HepG2 (cell line): Measurements from ENCODE around the gene DSCAM. TPM values are rescaled to one million over a fixed set of nuclear protein-coding genes. Genes with fewer than 3 reads are reported as not detected.

Experiments used
- ATAC-seq: fragments of 200-7000 bp; cut with Tn5 transposase; 3 replicates; pipeline ENCODE4 v1.9.1; 2020; ENCODE audit warnings: mild to moderate bottlenecking, moderate library complexity
- BruUV-seq: library from RNA; stranded (reverse); fragments of 400-500 nt; replicated peaks from 2 replicates; lab custom pipeline; 2021; lab: Mats Ljungman, UMichigan
- CTCF ChIA-PET: fragments of 300-600 bp; formaldehyde crosslinking; extraction: SDS; loops from one replicate; lab custom pipeline; 2021; ENCODE audit warnings: low total read pairs, inconsistent platforms, low intra/inter-chr PET ratio; lab: Yijun Ruan, JAX
- POLR2A ChIA-PET: fragments of 350-600 bp; sonication (Branson Sonifier 250); formaldehyde crosslinking; loops from one replicate; lab custom pipeline; 2020; ENCODE audit warnings: antibody characterized with exemption, inconsistent platforms; lab: Yijun Ruan, JAX
- DNase-seq: peaks from one replicate; pipeline ENCODE4 v3.0.0-alpha.2; 2015; ENCODE audit warnings: low spot score
- FAIRE-seq: peaks from 3 replicates; lab custom pipeline; 2011; peaks lifted over from hg19 to GRCh38; lab: Jason Lieb, UNC
- H2AFZ ChIP-seq: one replicate; pipeline ENCODE4 v1.6.1; 2011; ENCODE audit warnings: low read length, inconsistent platforms
- H3K27ac ChIP-seq: fragments of 300-600 bp; 3 replicates; pipeline ENCODE4 v1.8.0; 2011; ENCODE audit warnings: mixed run types, mild to moderate bottlenecking, mixed read lengths, low read length, inconsistent platforms; ENCODE audit not compliant: insufficient read depth; ENCODE audit errors: extremely low read length
- H3K27me3 ChIP-seq, 2 experiments: fragments of 200-600 bp in 1 of 2; 2 replicates in 1 of 2; 3 replicates in 1 of 2; pipeline versions ENCODE4 v1.6.0 to v1.8.0; 2011; ENCODE audit warnings: low read length in 2 of 2, mild to moderate bottlenecking in 2 of 2, moderate library complexity in 2 of 2, inconsistent platforms in 1 of 2; ENCODE audit not compliant: insufficient read depth in 2 of 2, control insufficient read depth in 1 of 2
- H3K36me3 ChIP-seq, 2 experiments: fragments of 200-600 bp in 1 of 2; replicated peaks in 1 of 2; 2 replicates in 1 of 2; 3 replicates in 1 of 2; pipeline versions ENCODE4 v1.5.1 to v1.8.0; 2011; ENCODE audit warnings: low read length in 2 of 2, inconsistent platforms in 1 of 2; ENCODE audit not compliant: insufficient read depth in 2 of 2, control insufficient read depth in 1 of 2
- H3K4me1 ChIP-seq: 2 replicates; pipeline ENCODE4 v1.5.1; 2012; ENCODE audit warnings: low read length, inconsistent platforms; ENCODE audit not compliant: insufficient read depth
- H3K4me2 ChIP-seq: 2 replicates; pipeline ENCODE4 v1.6.0; 2011; ENCODE audit warnings: low read depth, low read length, inconsistent platforms
- H3K4me3 ChIP-seq, 3 experiments: fragments of 200-600 bp in 1 of 3; sonication (generic), shearing (Covaris generic) in 1 of 3; replicated peaks in 1 of 3; 2 replicates each; pipeline ENCODE4 v1.5.1; 2011 to 2016; ENCODE audit warnings: low read length in 3 of 3, inconsistent platforms in 2 of 3, low read depth in 2 of 3, mild to moderate bottlenecking in 2 of 3, control low read depth in 1 of 3, mixed read lengths in 1 of 3; ENCODE audit not compliant: insufficient read depth in 1 of 3
- H3K79me2 ChIP-seq: one replicate; pipeline ENCODE4 v1.6.1; 2011; ENCODE audit warnings: low read length, inconsistent platforms; ENCODE audit not compliant: insufficient read depth
- H3K9ac ChIP-seq: 2 replicates; pipeline ENCODE4 v1.6.0; 2011; ENCODE audit warnings: mild to moderate bottlenecking, low read depth, low read length, inconsistent platforms; ENCODE audit not compliant: insufficient read depth
- H3K9me3 ChIP-seq: 2 replicates; pipeline ENCODE4 v1.5.1; 2012; ENCODE audit warnings: mild to moderate bottlenecking, low read length
- H4K20me1 ChIP-seq: 2 replicates; pipeline ENCODE4 v1.6.0; 2011; ENCODE audit warnings: inconsistent platforms, mild to moderate bottlenecking, low read length, moderate library complexity; ENCODE audit not compliant: insufficient read depth
- GZF1 ChIP-seq: sonication (generic); formaldehyde crosslinking; IDR thresholded peaks from 2 replicates; pipeline ENCODE4 v1.5.1; 2020; ENCODE audit warnings: mild to moderate bottlenecking, missing genetic modification reagents
- MIER2 ChIP-seq: IDR thresholded peaks from 2 replicates; pipeline ENCODE4 v1.6.1; 2016; ENCODE audit warnings: missing biosample characterization, missing genetic modification reagents
- NFE2L2 ChIP-seq: fragments of 150-350 bp; IDR thresholded peaks from 2 replicates; pipeline ENCODE4 v1.6.1; 2014; ENCODE audit warnings: low read length
- POLR2AphosphoS2 ChIP-seq: IDR thresholded peaks from 2 replicates; pipeline ENCODE4 v1.6.1; 2011; ENCODE audit warnings: low read depth, low read length, improper control_type of control experiment
- SOX6 ChIP-seq, 2 experiments: fragments of 450-650 bp in 1 of 2; sonication (generic) in 1 of 2; formaldehyde crosslinking in 1 of 2; IDR thresholded peaks; 2 replicates each; pipeline versions ENCODE4 v1.4.0 to v1.6.1; 2017 to 2020; ENCODE audit warnings: antibody characterized with exemption in 1 of 2, mild to moderate bottlenecking in 1 of 2, missing genetic modification reagents in 1 of 2
- SSRP1 ChIP-seq: IDR thresholded peaks from 2 replicates; pipeline ENCODE4 v1.6.1; 2016; ENCODE audit warnings: control low read depth
- TGIF2 ChIP-seq: IDR thresholded peaks from 2 replicates; pipeline ENCODE4 v1.6.1; 2016; ENCODE audit warnings: control low read depth, missing compliant biosample characterization
- ZNF570 ChIP-seq: sonication (generic); formaldehyde crosslinking; IDR thresholded peaks from 2 replicates; pipeline ENCODE4 v1.4.0; 2020; ENCODE audit warnings: mild to moderate bottlenecking, missing genetic modification reagents, borderline replicate concordance
- ZNF619 ChIP-seq: sonication (generic); formaldehyde crosslinking; IDR thresholded peaks from 2 replicates; pipeline ENCODE4 v1.4.0; 2020; ENCODE audit warnings: mild to moderate bottlenecking, missing genetic modification reagents
- ZNF660 ChIP-seq: sonication (generic); formaldehyde crosslinking; IDR thresholded peaks from 2 replicates; pipeline ENCODE4 v1.5.1; 2020; ENCODE audit warnings: mild to moderate bottlenecking, low read depth, missing genetic modification reagents, borderline replicate concordance
- in situ Hi-C: cut with HindIII; loops from 2 replicates; pipeline ENCODE4 v1.10.0; 2017; ENCODE audit warnings: low pct_unique_long_range_greater_than_20kb; ENCODE audit not compliant: extremely low pct_ligation_motif_present
- intact Hi-C: fragments of 100-400 bp; cut with micrococcal nuclease; formaldehyde crosslinking; loops from one replicate; pipeline ENCODE4 v1.10.0; 2022; ENCODE audit not compliant: unreplicated experiment
- polyA plus RNA-seq, 8 experiments: library from polyadenylated mRNA; depleted of rRNA in 3 of 8; stranded (reverse) in 7 of 8; unstranded in 1 of 8; fragments of >200 nt; fragmentation: Illumina TruSeq in 4 of 8; extraction: Trizol in 4 of 8; gene quantifications; 2 replicates each; pipeline versions ENCODE4 v1.2.1 to v1.2.3, GENCODE V29; 2011 to 2016; ENCODE audit warnings: low read depth in 4 of 8, missing spikeins in 1 of 8, mixed read lengths in 1 of 8; ENCODE audit not compliant: insufficient read depth in 1 of 8
- total RNA-seq, 5 experiments: library from RNA; depleted of rRNA; stranded (reverse); fragments of >200 nt; fragmentation: Illumina TruSeq; extraction: Trizol; gene quantifications; 2 replicates each; pipeline ENCODE4 v1.2.3, GENCODE V29; 2016; ENCODE audit warnings: low read depth in 1 of 5
- TF ChIP-seq, protein P1 (sequence below): sonication (generic); formaldehyde crosslinking; IDR thresholded peaks from 2 replicates; pipeline ENCODE4 v1.5.0; 2020; ENCODE audit warnings: mild to moderate bottlenecking, missing genetic modification reagents
- TF ChIP-seq, protein P2 (sequence below): sonication (generic); formaldehyde crosslinking; IDR thresholded peaks from 2 replicates; pipeline ENCODE4 v1.5.0; 2020; ENCODE audit warnings: missing genetic modification reagents
- TF ChIP-seq, protein P3 (sequence below): sonication (generic); formaldehyde crosslinking; IDR thresholded peaks from 2 replicates; pipeline ENCODE4 v1.9.0; 2021; ENCODE audit warnings: missing genetic modification reagents, borderline replicate concordance
- TF ChIP-seq, protein P4 (sequence below): sonication (generic); formaldehyde crosslinking; IDR thresholded peaks from 2 replicates; pipeline ENCODE4 v1.8.1; 2023; ENCODE audit warnings: mild to moderate bottlenecking, inconsistent platforms, moderate library complexity, missing genetic modification reagents, borderline replicate concordance

Gene DSCAM
- total and polyA plus RNA-seq, 2 of the 13 experiments (the other 11 are each of a cell fraction or from before 2014, with no cell fraction given) = not detected

DNA sequence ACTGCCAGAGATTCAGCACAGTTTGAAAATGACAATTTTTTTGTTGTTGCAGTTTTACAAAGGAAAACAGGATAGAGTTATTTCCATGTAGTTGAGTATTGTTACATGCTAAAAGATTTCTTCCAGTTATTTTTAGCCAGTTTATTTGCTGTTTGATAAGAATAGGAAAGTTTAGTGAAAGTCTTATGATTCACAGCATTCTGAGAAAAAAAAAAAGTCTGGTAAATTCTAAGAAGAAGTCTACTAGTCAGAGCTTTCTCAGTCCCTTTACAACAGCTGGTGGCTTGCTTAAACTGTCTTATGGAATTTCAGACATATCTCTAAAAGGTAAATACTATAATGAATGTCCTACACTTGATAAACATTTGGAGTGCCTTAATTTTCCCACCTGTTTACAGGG lies 341.7 kb downstream of the DSCAM start:
- no peak overlapping the region for H3K4me3 ChIP-seq
- ChIA-PET POLR2A (no interaction called here), CTCF (no interaction called here)
- intact Hi-C loops (no loop called here), in situ Hi-C loops (no loop called here)
- H3K9ac ChIP-seq = no peak overlapping the region
- no peak for ATAC-seq
- H3K9me3 ChIP-seq = peaks cover 71% of the 10 kb centered on the region
- H3K27ac ChIP-seq = no peak overlapping the region
- H3K4me1 ChIP-seq = no peaks in the 10 kb centered on the region
- H3K4me2 ChIP-seq = no peak overlapping the region
- H3K27me3 ChIP-seq = no peaks in the 10 kb centered on the region
- no TSS peak for BruUV-seq
- DNase-seq = no peak
- FAIRE-seq = no peak
- H4K20me1 ChIP-seq = no peaks in the 10 kb centered on the region
- H3K36me3 ChIP-seq = no peaks in the 10 kb centered on the region
- TF ChIP-seq GZF1 (CRISPR knock-in tag) (no peak), SSRP1 (CRISPR knock-in tag) (no peak), NFE2L2 (no peak), ZNF660 (CRISPR knock-in tag) (no peak), TGIF2 (CRISPR knock-in tag) (no peak), SOX6 (IDR thresholded peaks at IDR 0.05) (no peak), SOX6 (CRISPR knock-in tag; IDR thresholded peaks at IDR 0.05) (no peak), ZNF619 (CRISPR knock-in tag) (no peak), ZNF570 (no peak), POLR2AphosphoS2 (no peak), MIER2 (CRISPR knock-in tag) (no peak)
- TF ChIP-seq, protein P1, sequence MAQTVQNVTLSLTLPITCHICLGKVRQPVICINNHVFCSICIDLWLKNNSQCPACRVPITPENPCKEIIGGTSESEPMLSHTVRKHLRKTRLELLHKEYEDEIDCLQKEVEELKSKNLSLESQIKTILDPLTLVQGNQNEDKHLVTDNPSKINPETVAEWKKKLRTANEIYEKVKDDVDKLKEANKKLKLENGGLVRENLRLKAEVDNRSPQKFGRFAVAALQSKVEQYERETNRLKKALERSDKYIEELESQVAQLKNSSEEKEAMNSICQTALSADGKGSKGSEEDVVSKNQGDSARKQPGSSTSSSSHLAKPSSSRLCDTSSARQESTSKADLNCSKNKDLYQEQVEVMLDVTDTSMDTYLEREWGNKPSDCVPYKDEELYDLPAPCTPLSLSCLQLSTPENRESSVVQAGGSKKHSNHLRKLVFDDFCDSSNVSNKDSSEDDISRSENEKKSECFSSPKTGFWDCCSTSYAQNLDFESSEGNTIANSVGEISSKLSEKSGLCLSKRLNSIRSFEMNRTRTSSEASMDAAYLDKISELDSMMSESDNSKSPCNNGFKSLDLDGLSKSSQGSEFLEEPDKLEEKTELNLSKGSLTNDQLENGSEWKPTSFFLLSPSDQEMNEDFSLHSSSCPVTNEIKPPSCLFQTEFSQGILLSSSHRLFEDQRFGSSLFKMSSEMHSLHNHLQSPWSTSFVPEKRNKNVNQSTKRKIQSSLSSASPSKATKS = no peak
- TF ChIP-seq, protein P2, sequence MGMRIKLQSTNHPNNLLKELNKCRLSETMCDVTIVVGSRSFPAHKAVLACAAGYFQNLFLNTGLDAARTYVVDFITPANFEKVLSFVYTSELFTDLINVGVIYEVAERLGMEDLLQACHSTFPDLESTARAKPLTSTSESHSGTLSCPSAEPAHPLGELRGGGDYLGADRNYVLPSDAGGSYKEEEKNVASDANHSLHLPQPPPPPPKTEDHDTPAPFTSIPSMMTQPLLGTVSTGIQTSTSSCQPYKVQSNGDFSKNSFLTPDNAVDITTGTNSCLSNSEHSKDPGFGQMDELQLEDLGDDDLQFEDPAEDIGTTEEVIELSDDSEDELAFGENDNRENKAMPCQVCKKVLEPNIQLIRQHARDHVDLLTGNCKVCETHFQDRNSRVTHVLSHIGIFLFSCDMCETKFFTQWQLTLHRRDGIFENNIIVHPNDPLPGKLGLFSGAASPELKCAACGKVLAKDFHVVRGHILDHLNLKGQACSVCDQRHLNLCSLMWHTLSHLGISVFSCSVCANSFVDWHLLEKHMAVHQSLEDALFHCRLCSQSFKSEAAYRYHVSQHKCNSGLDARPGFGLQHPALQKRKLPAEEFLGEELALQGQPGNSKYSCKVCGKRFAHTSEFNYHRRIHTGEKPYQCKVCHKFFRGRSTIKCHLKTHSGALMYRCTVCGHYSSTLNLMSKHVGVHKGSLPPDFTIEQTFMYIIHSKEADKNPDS (CRISPR knock-in tag) = no peak
- TF ChIP-seq, protein P3, sequence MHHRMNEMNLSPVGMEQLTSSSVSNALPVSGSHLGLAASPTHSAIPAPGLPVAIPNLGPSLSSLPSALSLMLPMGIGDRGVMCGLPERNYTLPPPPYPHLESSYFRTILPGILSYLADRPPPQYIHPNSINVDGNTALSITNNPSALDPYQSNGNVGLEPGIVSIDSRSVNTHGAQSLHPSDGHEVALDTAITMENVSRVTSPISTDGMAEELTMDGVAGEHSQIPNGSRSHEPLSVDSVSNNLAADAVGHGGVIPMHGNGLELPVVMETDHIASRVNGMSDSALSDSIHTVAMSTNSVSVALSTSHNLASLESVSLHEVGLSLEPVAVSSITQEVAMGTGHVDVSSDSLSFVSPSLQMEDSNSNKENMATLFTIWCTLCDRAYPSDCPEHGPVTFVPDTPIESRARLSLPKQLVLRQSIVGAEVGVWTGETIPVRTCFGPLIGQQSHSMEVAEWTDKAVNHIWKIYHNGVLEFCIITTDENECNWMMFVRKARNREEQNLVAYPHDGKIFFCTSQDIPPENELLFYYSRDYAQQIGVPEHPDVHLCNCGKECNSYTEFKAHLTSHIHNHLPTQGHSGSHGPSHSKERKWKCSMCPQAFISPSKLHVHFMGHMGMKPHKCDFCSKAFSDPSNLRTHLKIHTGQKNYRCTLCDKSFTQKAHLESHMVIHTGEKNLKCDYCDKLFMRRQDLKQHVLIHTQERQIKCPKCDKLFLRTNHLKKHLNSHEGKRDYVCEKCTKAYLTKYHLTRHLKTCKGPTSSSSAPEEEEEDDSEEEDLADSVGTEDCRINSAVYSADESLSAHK (CRISPR knock-in tag) = no peak
- TF ChIP-seq, protein P4, sequence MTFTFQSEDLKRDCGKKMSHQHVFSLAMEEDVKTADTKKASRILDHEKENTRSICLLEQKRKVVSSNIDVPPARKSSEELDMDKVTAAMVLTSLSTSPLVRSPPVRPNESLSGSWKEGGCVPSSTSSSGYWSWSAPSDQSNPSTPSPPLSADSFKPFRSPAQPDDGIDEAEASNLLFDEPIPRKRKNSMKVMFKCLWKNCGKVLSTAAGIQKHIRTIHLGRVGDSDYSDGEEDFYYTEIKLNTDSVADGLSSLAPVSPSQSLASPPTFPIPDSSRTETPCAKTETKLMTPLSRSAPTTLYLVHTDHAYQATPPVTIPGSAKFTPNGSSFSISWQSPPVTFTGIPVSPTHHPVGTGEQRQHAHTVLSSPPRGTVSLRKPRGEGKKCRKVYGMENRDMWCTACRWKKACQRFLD = no peak
- H2AFZ ChIP-seq = no peak overlapping the region
- H3K79me2 ChIP-seq = no peaks in the 10 kb centered on the region
